HG03460 (cell line): ENCODE results near the gene RASSF5.

Experiments
- ATAC-seq: cut with Tn5 transposase; IDR thresholded peaks from one replicate; pipeline ENCODE4 v1.9.1; 2021; ENCODE audit not compliant: unreplicated experiment

RASSF5 gene

GRCh38 chr1:206544562-206545257 lies 37.4 kb downstream of the RASSF5 start:
- ATAC-seq: peak; percentile 57

- no peak for ATAC-seq
Measured at GRCh38 chr1:206545351-206545750, 38.0 kb downstream of the RASSF5 start.

- no peak for ATAC-seq
Measured at GRCh38 chr1:206547104-206547503, 39.8 kb downstream of the RASSF5 start.

- ATAC-seq: no peak
Measured at GRCh38 chr1:206550446-206550845, 43.1 kb downstream of the RASSF5 start.

GRCh38 chr1:206551296-206551985 lies 44.1 kb downstream of the RASSF5 start:
- no peak for ATAC-seq

GRCh38 chr1:206551986-206552326 lies 44.6 kb downstream of the RASSF5 start:
- no peak for ATAC-seq

GRCh38 chr1:206554211-206554610 lies 46.9 kb downstream of the RASSF5 start:
- ATAC-seq: no peak

- ATAC-seq: no peak
Measured at GRCh38 chr1:206554701-206555472, 47.6 kb downstream of the RASSF5 start.

GRCh38 chr1:206555473-206555935 lies 48.2 kb downstream of the RASSF5 start:
- no peak for ATAC-seq

GRCh38 chr1:206556047-206556749 lies 48.9 kb downstream of the RASSF5 start:
- peak; percentile 1 for ATAC-seq

GRCh38 chr1:206556750-206557635 lies 49.7 kb downstream of the RASSF5 start:
- ATAC-seq: peak; percentile 53

GRCh38 chr1:206557636-206558473 lies 50.5 kb downstream of the RASSF5 start:
- no peak for ATAC-seq

GRCh38 chr1:206558794-206559671 lies 51.7 kb downstream of the RASSF5 start:
- ATAC-seq: no peak

- no peak for ATAC-seq
Measured at GRCh38 chr1:206559672-206559995, 52.3 kb downstream of the RASSF5 start.

GRCh38 chr1:206560007-206560716 lies 52.8 kb downstream of the RASSF5 start:
- ATAC-seq: no peak

GRCh38 chr1:206563367-206564207 lies 56.3 kb downstream of the RASSF5 start:
- peak; percentile 25 for ATAC-seq

GRCh38 chr1:206565995-206566394 lies 58.7 kb downstream of the RASSF5 start:
- ATAC-seq: no peak
